ENCODE results near the gene SCARF2. TPM values are rescaled to one million over a fixed set of nuclear protein-coding genes. Genes with fewer than 3 reads are reported as not detected.

The SCARF2 gene
- total and polyA plus RNA-seq, 10 donors: 1.1 to 18.0 (median 9.4) TPM

GRCh38 chr22:20405291-20405930, 32.2 kb downstream of the SCARF2 start:
- no peaks in the 10 kb centered on the region for H3K9me3 ChIP-seq
- peak; percentile 62 for DNase-seq
- H3K27ac ChIP-seq: no peak overlapping the region
- H3K4me1 ChIP-seq: peaks cover 0 to 11% (median 0%) of the 10 kb centered on the region in 6 donors
- intact Hi-C loops (cut with DNase I; ENCODE audit: low total_unique reads): no loop called here
- no peaks in the 10 kb centered on the region for H3K27me3 ChIP-seq (replicated peaks in 1 of 7)
- H3K36me3 ChIP-seq: peaks cover 0 to 72% (median 29%) of the 10 kb centered on the region in 6 donors
- TF ChIP-seq CTCF (IDR thresholded peaks at IDR 0.05 in 8 of 11, conservative IDR thresholded peaks at IDR 0.05 in 3 of 11) (no peak), POLR2AphosphoS5 (IDR thresholded peaks at IDR 0.05) (no peak)
- WGBS, 5 donors: 95 to 97% (median 96%) methylated on average over 29 to 45 of the region's 45 CpGs
- no peak overlapping the region for H3K4me3 ChIP-seq

- peak; percentile 34 for DNase-seq
- TF ChIP-seq POLR2A (IDR thresholded peaks at IDR 0.05): no peak
- no peak for TF ChIP-seq CTCF (IDR thresholded peaks at IDR 0.05 in 8 of 11, conservative IDR thresholded peaks at IDR 0.05 in 3 of 11)
- no peak for TF ChIP-seq POLR2AphosphoS5 (IDR thresholded peaks at IDR 0.05)
Measured at GRCh38 chr22:20404881-20405280, 32.7 kb downstream of the SCARF2 start.

GRCh38 chr22:20403779-20404140, 33.9 kb downstream of the SCARF2 start:
- H3K4me3 ChIP-seq: no peak overlapping the region
- H3K36me3 ChIP-seq: peaks cover 0 to 76% (median 30%) of the 10 kb centered on the region in 6 donors
- TF ChIP-seq POLR2A (IDR thresholded peaks at IDR 0.05): no peak
- TF ChIP-seq POLR2AphosphoS5 (IDR thresholded peaks at IDR 0.05): no peak
- TF ChIP-seq CTCF (IDR thresholded peaks at IDR 0.05 in 8 of 11, conservative IDR thresholded peaks at IDR 0.05 in 3 of 11): no peak
- DNase-seq: peak; percentile 64
- H3K27ac ChIP-seq: peak overlapping the region in 3 of 8 donors; percentile 1 to 72 (median 38)
- H3K9me3 ChIP-seq: no peaks in the 10 kb centered on the region
- H3K27me3 ChIP-seq (replicated peaks in 1 of 7): no peaks in the 10 kb centered on the region
- H3K4me1 ChIP-seq: peaks cover 0 to 11% (median 0%) of the 10 kb centered on the region in 6 donors
- 77 to 94% (median 93%) methylated on average over 6 of the region's 6 CpGs for WGBS, 5 donors
- intact Hi-C loops (cut with DNase I; ENCODE audit: low total_unique reads): no loop called here

More at GRCh38 chr22:20404881-20405280, 32.7 kb downstream of the SCARF2 start:
- intact Hi-C loops (cut with DNase I; ENCODE audit: low total_unique reads): no loop called here
- WGBS, 5 donors: 91 to 96% (median 96%) methylated on average over 18 of the region's 18 CpGs
- no peaks in the 10 kb centered on the region for H3K27me3 ChIP-seq (replicated peaks in 1 of 7)
- H3K9me3 ChIP-seq: no peaks in the 10 kb centered on the region
- H3K27ac ChIP-seq: no peak overlapping the region
- H3K4me1 ChIP-seq: peaks cover 0 to 11% (median 0%) of the 10 kb centered on the region in 6 donors
- no peak overlapping the region for H3K4me3 ChIP-seq
- peaks cover 0 to 76% (median 30%) of the 10 kb centered on the region in 6 donors for H3K36me3 ChIP-seq

- no peak for TF ChIP-seq POLR2AphosphoS5 (IDR thresholded peaks at IDR 0.05)
- TF ChIP-seq POLR2A (IDR thresholded peaks at IDR 0.05): no peak
- TF ChIP-seq CTCF (IDR thresholded peaks at IDR 0.05 in 8 of 11, conservative IDR thresholded peaks at IDR 0.05 in 3 of 11): no peak
- peaks cover 0 to 11% (median 0%) of the 10 kb centered on the region in 6 donors for H3K4me1 ChIP-seq
- intact Hi-C loops (cut with DNase I; ENCODE audit: low total_unique reads): no loop called here
- H3K36me3 ChIP-seq: peaks cover 0 to 76% (median 30%) of the 10 kb centered on the region in 6 donors
- 90 to 92% (median 91%) methylated on average over 9 of the region's 9 CpGs for WGBS, 5 donors
- no peaks in the 10 kb centered on the region for H3K27me3 ChIP-seq (replicated peaks in 1 of 7)
- no peak for DNase-seq
- no peak overlapping the region for H3K4me3 ChIP-seq
- peak overlapping the region in 3 of 8 donors; percentile 36 to 72 (median 38) for H3K27ac ChIP-seq
- no peaks in the 10 kb centered on the region for H3K9me3 ChIP-seq
Measured at GRCh38 chr22:20402960-20403778, 34.5 kb downstream of the SCARF2 start.

Measured in spleen (tissue), 11 donors.